Neural cell (in vitro differentiated cells): Measurements from ENCODE around the gene LIMK1.

ENCODE experiments used
- CTCF ChIP-seq: fragments of 450-650 bp; IDR thresholded peaks from 2 replicates; pipeline ENCODE4 v1.5.1; 2014; ENCODE audit warnings: antibody characterized with exemption, mild to moderate bottlenecking, moderate library complexity; ENCODE audit not compliant: poor library complexity, severe bottlenecking
- EP300 ChIP-seq: fragments of 450-650 bp; conservative IDR thresholded peaks from 2 replicates; pipeline ENCODE4 v1.6.1; 2014; ENCODE audit warnings: antibody characterized with exemption, mild to moderate bottlenecking, moderate library complexity; ENCODE audit not compliant: poor library complexity, severe bottlenecking
- EZH2 ChIP-seq: fragments of 200-600, 300-800 bp; shearing (Covaris generic), sonication (generic); IDR thresholded peaks from 2 replicates; pipeline ENCODE4 v1.6.1; 2014; ENCODE audit warnings: antibody characterized with exemption, low read length, borderline replicate concordance, mild to moderate bottlenecking; ENCODE audit not compliant: insufficient read depth, poor library complexity, severe bottlenecking
- MXI1 ChIP-seq: fragments of 450-650 bp; conservative IDR thresholded peaks from 2 replicates; pipeline ENCODE4 v1.6.1; 2014; ENCODE audit warnings: antibody characterized with exemption, mild to moderate bottlenecking; ENCODE audit not compliant: poor library complexity, severe bottlenecking
- POLR2AphosphoS5 ChIP-seq: IDR thresholded peaks from 2 replicates; pipeline ENCODE4 v1.6.1; 2012
- RAD21 ChIP-seq: fragments of 450-650 bp; conservative IDR thresholded peaks from 2 replicates; pipeline ENCODE4 v1.6.1; 2014; ENCODE audit warnings: antibody characterized with exemption, mild to moderate bottlenecking, moderate library complexity
- REST ChIP-seq: IDR thresholded peaks from 2 replicates; pipeline ENCODE4 v1.6.1; 2012; ENCODE audit warnings: borderline replicate concordance
- SMC3 ChIP-seq: fragments of 450-650 bp; conservative IDR thresholded peaks from 2 replicates; pipeline ENCODE4 v1.6.1; 2014; ENCODE audit warnings: antibody characterized with exemption, mild to moderate bottlenecking, moderate library complexity; ENCODE audit not compliant: poor library complexity
- TAF1 ChIP-seq: IDR thresholded peaks from 2 replicates; pipeline ENCODE4 v1.6.1; 2012; ENCODE audit warnings: low read depth

- no peak for TF ChIP-seq EZH2
- no peak for TF ChIP-seq CTCF
- TF ChIP-seq TAF1 = no peak
- no peak for TF ChIP-seq SMC3
- no peak for TF ChIP-seq POLR2AphosphoS5
- no peak for TF ChIP-seq EP300
- no peak for TF ChIP-seq MXI1
- no peak for TF ChIP-seq RAD21
- no peak for TF ChIP-seq REST
Measured at GRCh38 chr7:74101061-74101681, 17.6 kb downstream of the LIMK1 start.
